Lung (tissue), 12 donors: Measurements from ENCODE around the gene PROKR1. TPM values are rescaled to one million over a fixed set of nuclear protein-coding genes. Genes with fewer than 3 reads are reported as not detected.

Experiments used
- ATAC-seq: fragments of 200-7000 bp; cut with Tn5 transposase; one replicate; pipeline ENCODE4 v1.9.1; 2020; ENCODE audit warnings: moderate number of reproducible peaks; ENCODE audit not compliant: insufficient read depth, low FRiP score
- DNase-seq, 3 donors: peaks; one replicate each; pipeline ENCODE4 v3.0.0-alpha.2; 2013 to 2017
- H3K27ac ChIP-seq, 2 donors: one replicate each; pipeline ENCODE4 v1.5.1; 2013; ENCODE audit warnings: mild to moderate bottlenecking in 2 of 2, moderate library complexity in 2 of 2, control low read depth in 1 of 2, inconsistent platforms in 1 of 2, low read depth in 1 of 2, low read length in 1 of 2
- H3K27me3 ChIP-seq, 3 donors: one replicate each; pipeline ENCODE4 v1.5.1; 2013; ENCODE audit warnings: low read length in 2 of 3; ENCODE audit not compliant: control insufficient read depth in 3 of 3, insufficient read depth in 3 of 3
- H3K36me3 ChIP-seq, 4 donors: one replicate each; pipeline ENCODE4 v1.5.1; 2013; ENCODE audit warnings: low read length in 4 of 4, mild to moderate bottlenecking in 1 of 4, moderate library complexity in 1 of 4; ENCODE audit not compliant: control insufficient read depth in 4 of 4, insufficient read depth in 4 of 4
- H3K4me1 ChIP-seq, 5 donors: one replicate each; pipeline ENCODE4 v1.5.1; 2013; ENCODE audit warnings: low read length in 5 of 5, mild to moderate bottlenecking in 2 of 5, moderate library complexity in 1 of 5; ENCODE audit not compliant: control insufficient read depth in 5 of 5, insufficient read depth in 5 of 5
- H3K4me3 ChIP-seq: one replicate; pipeline ENCODE4 v1.5.1; 2013; ENCODE audit warnings: mild to moderate bottlenecking, control low read depth, moderate library complexity
- H3K9ac ChIP-seq, 2 donors: one replicate each; pipeline ENCODE4 v1.5.1; 2013; ENCODE audit warnings: low read length in 2 of 2, control low read depth in 1 of 2; ENCODE audit not compliant: insufficient read depth in 1 of 2
- H3K9me3 ChIP-seq, 4 donors: one replicate each; pipeline ENCODE4 v1.5.1; 2013; ENCODE audit warnings: low read length in 3 of 4, mild to moderate bottlenecking in 1 of 4, moderate library complexity in 1 of 4; ENCODE audit not compliant: control insufficient read depth in 4 of 4, insufficient read depth in 3 of 4
- WGBS, 2 donors: extraction: QIAGEN DNeasy Blood & Tissue Kit; methylation state at CpG; one replicate each; pipeline ENCODE4 v1.1.7; 2013; 5-methylcytosine and 5-hydroxymethylcytosine counted together
- polyA plus RNA-seq, 2 donors: library from polyadenylated mRNA; stranded (reverse); fragments of 200-250 nt; gene quantifications; one replicate each; pipeline ENCODE4 v1.2.1, GENCODE V29; 2013
- total RNA-seq, 2 donors: library from RNA; depleted of rRNA in 1 of 2; stranded (reverse); fragments of >200 nt in 1 of 2; gene quantifications; one replicate each; pipeline ENCODE4 v1.2.1, GENCODE V29; 2014 to 2021
- TF ChIP-seq, protein P1 (sequence below): IDR thresholded peaks from 2 replicates; pipeline ENCODE4 v1.5.1; 2012; ENCODE audit warnings: mild to moderate bottlenecking; ENCODE audit errors: control extremely low read depth, extremely low read depth
- donor health status: control.
- donor health status: control.
- donor health status: Bipolar disorder and iron deficiency.
- donor health status: healthy.
- donor health status: DM: yes; HTN: yes; CAD: no.

The PROKR1 gene
- total and polyA plus RNA-seq, 4 donors, result 0.01 TPM; not detected in 3

DNA sequence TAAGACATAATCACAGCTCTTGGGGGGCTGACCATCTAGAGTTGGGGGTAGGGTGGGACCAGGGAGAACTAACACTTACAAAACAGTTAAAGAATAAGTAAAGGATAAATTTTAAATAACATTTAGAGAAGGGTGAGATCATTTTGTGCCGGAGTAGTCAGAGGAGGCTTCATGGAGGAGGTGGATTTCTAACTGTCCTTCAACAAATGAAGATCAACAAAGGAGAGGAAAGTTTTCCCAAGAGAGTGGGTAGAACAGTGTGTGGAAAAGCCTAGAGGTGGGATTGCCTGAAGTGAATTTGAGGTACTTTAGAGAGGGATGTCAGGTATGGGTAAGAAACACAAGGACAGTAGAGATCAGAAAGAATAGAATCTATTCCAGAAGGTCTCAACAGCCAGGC, 7.3 kb downstream of the PROKR1 start:
- TF ChIP-seq, protein P1, sequence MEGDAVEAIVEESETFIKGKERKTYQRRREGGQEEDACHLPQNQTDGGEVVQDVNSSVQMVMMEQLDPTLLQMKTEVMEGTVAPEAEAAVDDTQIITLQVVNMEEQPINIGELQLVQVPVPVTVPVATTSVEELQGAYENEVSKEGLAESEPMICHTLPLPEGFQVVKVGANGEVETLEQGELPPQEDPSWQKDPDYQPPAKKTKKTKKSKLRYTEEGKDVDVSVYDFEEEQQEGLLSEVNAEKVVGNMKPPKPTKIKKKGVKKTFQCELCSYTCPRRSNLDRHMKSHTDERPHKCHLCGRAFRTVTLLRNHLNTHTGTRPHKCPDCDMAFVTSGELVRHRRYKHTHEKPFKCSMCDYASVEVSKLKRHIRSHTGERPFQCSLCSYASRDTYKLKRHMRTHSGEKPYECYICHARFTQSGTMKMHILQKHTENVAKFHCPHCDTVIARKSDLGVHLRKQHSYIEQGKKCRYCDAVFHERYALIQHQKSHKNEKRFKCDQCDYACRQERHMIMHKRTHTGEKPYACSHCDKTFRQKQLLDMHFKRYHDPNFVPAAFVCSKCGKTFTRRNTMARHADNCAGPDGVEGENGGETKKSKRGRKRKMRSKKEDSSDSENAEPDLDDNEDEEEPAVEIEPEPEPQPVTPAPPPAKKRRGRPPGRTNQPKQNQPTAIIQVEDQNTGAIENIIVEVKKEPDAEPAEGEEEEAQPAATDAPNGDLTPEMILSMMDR, result no peak
- no peak for ATAC-seq
- 97 to 100% methylated on average over 1 of the region's 1 CpG for WGBS, 2 donors
- Histone ChIP-seq H3K9me3 (peaks cover 0 to 6% (median 0%) of the 10 kb centered on the region in 4 donors), H3K27ac (no peak overlapping the region), H3K36me3 (no peaks in the 10 kb centered on the region), H3K9ac (no peak overlapping the region), H3K4me1 (peaks cover 0 to 7% (median 0%) of the 10 kb centered on the region in 5 donors), H3K27me3 (peaks cover 0 to 12% (median 6%) of the 10 kb centered on the region in 3 donors), H3K4me3 (no peak overlapping the region)
- DNase-seq, result no peak

DNA sequence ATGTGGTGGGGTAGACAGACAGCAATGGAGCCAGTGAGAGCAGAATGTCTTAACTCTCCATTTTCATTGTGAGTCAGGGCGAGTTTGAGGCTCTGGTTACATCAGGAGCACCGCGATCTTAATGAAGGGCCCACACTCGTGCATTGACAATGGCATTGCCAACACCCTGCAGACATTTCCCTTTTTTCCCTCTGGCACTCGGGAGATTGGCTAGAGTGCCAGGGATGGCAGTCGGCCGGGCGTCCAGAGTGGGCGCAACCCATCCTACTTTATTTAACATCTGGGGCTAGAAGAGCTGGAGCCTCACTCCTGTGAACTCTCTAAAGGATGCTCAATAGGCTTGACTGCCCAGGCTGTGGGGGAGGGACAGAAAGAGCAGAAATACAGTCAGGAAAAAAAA, 9.7 kb downstream of the PROKR1 start:
- Histone ChIP-seq H3K36me3 (no peaks in the 10 kb centered on the region), H3K9me3 (peaks cover 0 to 2% (median 0%) of the 10 kb centered on the region in 4 donors), H3K27ac (no peak overlapping the region), H3K4me3 (no peak overlapping the region), H3K4me1 (peaks cover 0 to 7% (median 0%) of the 10 kb centered on the region in 5 donors), H3K27me3 (peaks cover 0 to 3% (median 3%) of the 10 kb centered on the region in 3 donors), H3K9ac (no peak overlapping the region)
- no peak for ATAC-seq
- 74 to 84% methylated on average over 9 of the region's 9 CpGs for whole genome bisulfite sequencing, 2 donors
- DNase-seq, result no peak
- TF ChIP-seq, protein P1, result no peak

DNA sequence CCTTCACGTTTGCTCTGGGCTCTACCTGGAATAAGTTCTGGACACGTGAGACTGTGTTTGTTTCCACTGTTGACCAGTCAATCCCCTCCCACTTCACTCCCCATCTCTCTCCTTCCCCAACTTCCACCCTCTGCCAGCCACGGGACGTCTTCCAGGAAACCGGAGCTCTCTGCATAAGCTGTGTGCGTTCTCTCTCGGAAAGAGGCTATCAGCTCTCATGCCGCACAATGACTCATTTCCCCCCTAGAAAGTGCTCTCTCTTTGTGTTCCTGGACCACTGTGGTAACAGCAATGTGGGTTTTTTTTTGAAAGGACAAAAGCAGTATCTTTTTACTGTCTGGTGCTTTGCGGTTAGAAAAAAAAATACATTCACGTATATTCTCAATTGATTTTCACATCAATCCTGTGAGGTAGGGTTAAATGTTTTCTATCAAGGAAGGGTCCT, 10.2 kb downstream of the PROKR1 start:
- no peak overlapping the region for H3K4me3 ChIP-seq
- H3K27ac ChIP-seq, result no peak overlapping the region
- H3K27me3 ChIP-seq, result peaks cover 0 to 3% (median 0%) of the 10 kb centered on the region in 3 donors
- peaks cover 0 to 7% (median 0%) of the 10 kb centered on the region in 5 donors for H3K4me1 ChIP-seq
- DNase-seq, result peak in 1 of 3 donors; percentile 33
- peak; percentile 67 for ATAC-seq
- no peaks in the 10 kb centered on the region for H3K36me3 ChIP-seq
- TF ChIP-seq, protein P1, result no peak
- WGBS, 2 donors, result 1 to 7% methylated on average over 10 of the region's 10 CpGs
- peaks cover 0 to 2% (median 0%) of the 10 kb centered on the region in 4 donors for H3K9me3 ChIP-seq
- no peak overlapping the region for H3K9ac ChIP-seq

DNA sequence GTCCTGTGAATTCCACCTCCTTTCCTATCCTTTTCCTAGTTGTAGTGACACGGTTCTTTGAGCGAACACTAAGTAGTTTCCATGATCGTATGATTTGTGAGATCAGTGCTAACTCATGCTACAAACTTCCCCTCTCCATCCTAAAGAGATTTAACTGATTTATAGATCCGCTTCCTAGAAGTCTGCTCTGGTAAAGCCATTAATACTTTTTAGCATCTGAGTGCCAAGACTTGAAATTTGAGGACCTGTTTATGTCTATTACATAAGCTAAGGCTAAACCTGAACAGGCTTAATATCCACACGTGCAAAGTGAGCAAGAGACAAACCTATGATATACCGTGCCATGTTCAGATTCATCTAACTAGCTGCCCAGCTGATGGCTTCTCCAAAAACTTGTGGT, 14.9 kb downstream of the PROKR1 start:
- WGBS, 2 donors, result 37 to 61% methylated on average over 6 of the region's 6 CpGs
- Histone ChIP-seq H3K27me3 (peaks cover 0 to 3% (median 0%) of the 10 kb centered on the region in 3 donors), H3K9me3 (peaks cover 0 to 2% (median 0%) of the 10 kb centered on the region in 4 donors), H3K27ac (no peak overlapping the region), H3K36me3 (no peaks in the 10 kb centered on the region), H3K9ac (no peak overlapping the region), H3K4me1 (peaks cover 0 to 7% (median 0%) of the 10 kb centered on the region in 5 donors), H3K4me3 (no peak overlapping the region)
- TF ChIP-seq, protein P1, result no peak
- DNase-seq, result no peak
- ATAC-seq, result no peak
